GM21515 (cell line): ENCODE data around the gene PACSIN2.
"Not testable (repeated sequence)": the region's sequence is repeated elsewhere in the genome, so short reads cannot be mapped to it uniquely, and the experiment has no call there.

Experiments used
- ATAC-seq: cut with Tn5 transposase; IDR thresholded peaks from one replicate; pipeline ENCODE4 v1.9.1; 2021; ENCODE audit not compliant: unreplicated experiment

PACSIN2 gene

GRCh38 chr22:42947211-42947990 lies 67.5 kb downstream of the PACSIN2 start:
- no peak for ATAC-seq

- ATAC-seq: no peak
Measured at GRCh38 chr22:42946546-42947198, 68.3 kb downstream of the PACSIN2 start.

GRCh38 chr22:42945736-42946135 lies 69.2 kb downstream of the PACSIN2 start:
- ATAC-seq: no peak

GRCh38 chr22:42945027-42945426 lies 69.9 kb downstream of the PACSIN2 start:
- ATAC-seq: no peak

GRCh38 chr22:42944409-42944808 lies 70.5 kb downstream of the PACSIN2 start:
- ATAC-seq: no peak

GRCh38 chr22:42943981-42944380 lies 71.0 kb downstream of the PACSIN2 start:
- no peak for ATAC-seq

GRCh38 chr22:42942351-42942750 lies 72.6 kb downstream of the PACSIN2 start:
- ATAC-seq: no peak

- no peak for ATAC-seq
Measured at GRCh38 chr22:42939941-42940653, 74.9 kb downstream of the PACSIN2 start.

- ATAC-seq: no peak
Measured at GRCh38 chr22:42939451-42939881, 75.5 kb downstream of the PACSIN2 start.

- no peak for ATAC-seq
Measured at GRCh38 chr22:42938976-42939375, 76.0 kb downstream of the PACSIN2 start.

- ATAC-seq: no peak
Measured at GRCh38 chr22:42938449-42938848, 76.5 kb downstream of the PACSIN2 start.

GRCh38 chr22:42937164-42937843 lies 77.6 kb downstream of the PACSIN2 start:
- ATAC-seq: no peak

- not testable (repeated sequence) for ATAC-seq
Measured at GRCh38 chr22:42936680-42937079, 78.3 kb downstream of the PACSIN2 start.

- no peak for ATAC-seq
Measured at GRCh38 chr22:42934338-42934737, 80.6 kb downstream of the PACSIN2 start.

GRCh38 chr22:42933485-42934091 lies 81.4 kb downstream of the PACSIN2 start:
- peak; percentile 48 for ATAC-seq

- ATAC-seq: no peak
Measured at GRCh38 chr22:42932857-42933484, 82.0 kb downstream of the PACSIN2 start.

GRCh38 chr22:42932197-42932519 lies 82.8 kb downstream of the PACSIN2 start:
- no peak for ATAC-seq

- no peak for ATAC-seq
Measured at GRCh38 chr22:42931421-42932196, 83.3 kb downstream of the PACSIN2 start.

GRCh38 chr22:42930810-42931420 lies 84.0 kb downstream of the PACSIN2 start:
- no peak for ATAC-seq
